Measurements from ENCODE around the gene LAMTOR3.
A peak's percentile ranks its signal among the peaks of the same experiment; 100 is the strongest.

The LAMTOR3 gene

GRCh38 chr4:99887837-99888236 is 6.4 kb downstream of the LAMTOR3 start:
- ATAC-seq, result no peak
- TF ChIP-seq ZNF565 (CRISPR knock-in tag; conservative IDR thresholded peaks at IDR 0.05; ENCODE audit: low read depth) (no peak), OSR1 (CRISPR knock-in tag; IDR thresholded peaks at IDR 0.05) (no peak), ZC3H10 (CRISPR knock-in tag; IDR thresholded peaks at IDR 0.05) (no peak), GLIS3 (CRISPR knock-in tag; IDR thresholded peaks at IDR 0.05) (no peak), BACH2 (CRISPR knock-in tag; IDR thresholded peaks at IDR 0.05; ENCODE audit: borderline replicate concordance) (no peak)

- no peak for ATAC-seq
- TF ChIP-seq ISL1 (CRISPR knock-in tag; IDR thresholded peaks at IDR 0.05) (no peak), POU6F1 (CRISPR knock-in tag; IDR thresholded peaks at IDR 0.05; ENCODE audit: borderline replicate concordance, low read depth) (no peak), RARB (CRISPR knock-in tag; IDR thresholded peaks at IDR 0.05) (no peak), TCF4 (CRISPR knock-in tag; IDR thresholded peaks at IDR 0.05; ENCODE audit: borderline replicate concordance) (no peak), BACH2 (CRISPR knock-in tag; IDR thresholded peaks at IDR 0.05; ENCODE audit: borderline replicate concordance) (no peak), ARNTL (CRISPR knock-in tag; IDR thresholded peaks at IDR 0.05; ENCODE audit: borderline replicate concordance, low read depth) (no peak), GLIS3 (CRISPR knock-in tag; IDR thresholded peaks at IDR 0.05) (no peak), CSRNP3 (CRISPR knock-in tag; IDR thresholded peaks at IDR 0.05) (no peak), TOX (CRISPR knock-in tag; IDR thresholded peaks at IDR 0.05; ENCODE audit: borderline replicate concordance) (no peak), ZNF70 (CRISPR knock-in tag; IDR thresholded peaks at IDR 0.05) (no peak), OSR1 (CRISPR knock-in tag; IDR thresholded peaks at IDR 0.05) (no peak), TSHZ2 (CRISPR knock-in tag; IDR thresholded peaks at IDR 0.05) (no peak), ESRRG (CRISPR knock-in tag; IDR thresholded peaks at IDR 0.05) (no peak), CSDC2 (CRISPR knock-in tag; IDR thresholded peaks at IDR 0.05) (no peak), ZNF565 (CRISPR knock-in tag; conservative IDR thresholded peaks at IDR 0.05; ENCODE audit: low read depth) (no peak), SNAI2 (CRISPR knock-in tag; IDR thresholded peaks at IDR 0.05) (no peak)
Observed at GRCh38 chr4:99886146-99886545, 8.1 kb downstream of the LAMTOR3 start.

GRCh38 chr4:99885687-99886086 is 8.5 kb downstream of the LAMTOR3 start:
- TF ChIP-seq TCF4 (CRISPR knock-in tag; IDR thresholded peaks at IDR 0.05; ENCODE audit: borderline replicate concordance) (no peak), ZNF70 (CRISPR knock-in tag; IDR thresholded peaks at IDR 0.05) (no peak), PPARA (CRISPR knock-in tag; IDR thresholded peaks at IDR 0.05; ENCODE audit: borderline replicate concordance) (no peak)
- no peak for ATAC-seq

- peak; percentile 53; the same call in 1 of the 3 replicates for ATAC-seq
- TF ChIP-seq SNAI2 (CRISPR knock-in tag; IDR thresholded peaks at IDR 0.05) (no peak), ISL1 (CRISPR knock-in tag; IDR thresholded peaks at IDR 0.05) (no peak), PPARA (CRISPR knock-in tag; IDR thresholded peaks at IDR 0.05; ENCODE audit: borderline replicate concordance) (no peak), OSR1 (CRISPR knock-in tag; IDR thresholded peaks at IDR 0.05) (no peak), POU6F1 (CRISPR knock-in tag; IDR thresholded peaks at IDR 0.05; ENCODE audit: borderline replicate concordance, low read depth) (no peak), PATZ1 (CRISPR knock-in tag; IDR thresholded peaks at IDR 0.05; ENCODE audit: borderline replicate concordance) (no peak), ZNF70 (CRISPR knock-in tag; IDR thresholded peaks at IDR 0.05) (no peak), TSHZ2 (CRISPR knock-in tag; IDR thresholded peaks at IDR 0.05) (no peak), CREB5 (CRISPR knock-in tag; IDR thresholded peaks at IDR 0.05; ENCODE audit: low read depth) (no peak), ZFP30 (CRISPR knock-in tag; IDR thresholded peaks at IDR 0.05) (no peak)
Observed at GRCh38 chr4:99885063-99885664, 9.1 kb downstream of the LAMTOR3 start.
